ENCODE measurements around the gene RABGAP1L.

Gene RABGAP1L

DNA sequence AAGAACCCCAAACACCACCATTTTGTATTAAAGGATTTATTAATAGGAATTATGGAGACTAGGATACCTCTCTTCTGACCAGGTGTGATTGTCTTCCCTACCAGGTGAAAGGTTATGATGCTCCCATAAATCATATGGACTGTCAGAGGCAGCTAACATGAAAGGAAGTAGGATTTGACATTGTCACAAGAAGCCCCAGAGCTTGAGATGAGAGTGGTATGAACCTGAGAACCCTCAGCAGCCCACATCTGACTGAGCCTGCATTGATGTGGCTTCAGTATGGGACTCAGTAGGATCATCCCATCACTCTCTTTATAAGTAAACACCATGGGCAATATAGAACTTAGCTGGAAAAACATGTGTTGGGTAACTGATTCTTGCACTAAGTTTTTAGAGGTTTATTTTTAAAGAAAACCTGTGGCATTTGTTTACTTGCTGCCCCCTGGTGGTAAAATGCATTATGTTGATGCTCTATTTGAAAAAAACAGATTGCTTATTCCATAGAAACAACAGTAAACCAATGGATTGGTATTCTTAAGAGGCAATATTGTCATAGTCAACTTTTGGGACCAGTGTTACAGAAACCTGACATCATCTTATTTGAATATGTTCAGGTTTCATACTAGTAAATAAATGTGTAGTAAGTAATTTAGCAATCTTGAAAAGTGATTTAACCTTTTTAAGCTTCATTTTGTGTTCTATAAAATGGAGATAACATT is 823.8 kb downstream of the RABGAP1L start:
- peak; percentile 80 for DNase-seq

DNA sequence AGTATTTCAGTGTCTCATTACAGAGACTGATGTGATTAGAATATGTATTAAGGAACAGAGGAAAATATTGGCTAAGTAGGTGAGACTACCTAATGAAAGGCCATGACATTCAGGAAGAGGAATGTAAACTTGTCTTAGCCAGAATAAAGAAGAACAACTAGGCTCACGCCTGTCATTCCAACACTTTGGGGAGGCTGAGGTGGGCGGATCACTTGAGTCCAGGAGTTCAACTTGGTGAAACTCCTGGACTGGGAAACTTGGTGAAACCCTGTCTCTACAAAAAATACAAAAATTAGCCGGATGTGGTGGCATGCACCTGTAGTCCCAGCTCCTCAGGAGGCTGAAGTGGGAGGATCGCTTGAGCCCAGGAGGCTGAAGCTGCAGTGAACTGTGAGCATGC is 825.6 kb downstream of the RABGAP1L start:
- DNase-seq, result no peak

DNA sequence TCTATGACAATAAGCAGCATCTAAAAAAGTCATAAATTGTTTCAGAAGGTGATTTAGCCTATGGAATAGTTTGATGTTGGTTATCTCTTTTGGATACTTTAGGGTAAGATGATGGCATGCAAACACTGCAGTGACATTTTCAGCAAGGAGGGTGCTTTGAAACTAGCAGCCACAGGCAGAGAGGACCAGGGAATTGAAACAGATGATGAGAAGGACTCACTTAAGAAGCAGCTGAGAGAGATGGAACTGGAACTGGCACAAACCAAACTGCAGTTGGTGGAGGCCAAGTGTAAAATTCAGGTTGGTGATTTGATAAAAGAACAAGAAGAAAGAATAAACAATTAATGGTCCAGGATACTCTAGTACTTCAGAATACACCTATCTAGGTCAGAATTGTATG is 829.2 kb downstream of the RABGAP1L start:
- DNase-seq, result no peak

DNA sequence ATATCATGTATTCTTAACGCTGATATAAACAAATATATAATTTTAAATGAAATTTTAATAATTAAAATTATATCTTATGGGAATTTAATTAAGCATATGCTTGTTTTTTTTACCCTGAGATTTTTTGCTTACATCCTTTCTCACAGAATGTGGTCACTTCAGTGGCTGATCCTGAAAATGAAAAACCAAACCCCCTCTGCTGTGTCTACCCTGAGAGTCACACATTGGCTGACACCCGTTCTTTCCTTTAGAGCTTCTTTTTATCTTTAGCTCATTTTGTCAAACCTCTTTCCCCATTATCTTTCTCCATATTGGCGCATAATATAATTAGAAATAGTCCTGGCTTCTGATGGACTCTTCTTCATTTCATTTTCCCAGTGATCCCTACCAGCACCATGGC is 829.7 kb downstream of the RABGAP1L start:
- DNase-seq, result no peak

DNA sequence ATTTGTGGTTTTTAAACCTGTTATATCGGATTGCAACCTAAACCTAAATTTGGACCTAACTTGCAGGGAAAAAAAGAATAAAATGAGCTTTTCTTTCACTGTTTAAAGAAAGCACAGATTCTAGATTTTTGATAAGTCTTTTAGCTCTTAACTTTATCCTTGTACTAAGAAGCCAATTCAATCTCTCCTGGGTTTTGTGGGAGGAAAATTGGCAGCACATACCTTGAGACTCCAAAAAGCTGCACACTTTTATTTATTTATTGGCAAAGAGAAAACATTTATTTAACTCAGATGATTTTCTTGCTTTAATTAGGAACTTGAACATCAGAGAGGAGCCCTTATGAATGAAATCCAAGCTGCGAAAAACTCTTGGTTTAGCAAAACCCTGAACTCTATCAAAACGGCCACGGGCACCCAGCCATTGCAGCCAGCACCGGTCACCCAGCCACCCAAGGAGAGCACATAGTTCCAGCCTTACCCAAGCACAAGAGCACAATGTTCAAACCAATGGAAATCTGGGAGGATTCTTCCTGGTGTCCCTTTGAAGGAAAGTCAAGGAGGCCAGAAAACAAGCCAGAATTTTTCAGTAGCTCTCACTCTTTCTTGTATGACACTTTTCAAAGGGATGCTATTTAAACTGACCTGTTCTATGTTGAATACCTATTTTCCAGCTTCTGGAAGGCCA is 830.4 kb downstream of the RABGAP1L start:
- DNase-seq, result no peak

DNA sequence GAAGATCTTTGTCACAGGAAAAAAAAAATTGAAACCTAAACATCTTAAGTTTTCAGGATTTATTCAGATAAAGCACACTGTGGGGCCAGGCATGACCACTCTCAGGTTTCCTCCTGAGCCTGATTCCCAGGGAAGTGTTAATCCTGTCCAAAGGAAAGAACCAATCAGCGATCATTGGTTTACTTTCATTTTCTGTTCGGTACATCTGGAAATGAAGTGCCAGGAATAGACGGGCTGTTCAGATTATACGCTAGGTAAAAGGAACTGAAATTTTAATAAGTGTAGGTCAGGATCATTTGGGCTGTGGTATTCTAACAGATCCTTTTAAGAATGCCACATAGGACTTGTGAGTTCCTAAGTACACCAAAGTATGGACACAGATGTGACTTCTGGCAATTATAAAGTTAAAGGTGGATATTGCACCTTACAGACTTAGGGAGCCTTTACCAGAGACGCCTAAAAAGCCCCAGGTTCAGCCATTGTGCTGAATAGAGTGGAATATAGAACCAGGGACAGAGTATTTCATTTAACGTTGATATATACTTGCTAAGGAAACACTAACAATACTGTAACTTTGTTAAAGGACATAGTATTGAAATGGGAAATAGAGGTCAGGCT is 831.2 kb downstream of the RABGAP1L start:
- DNase-seq, result peak; percentile 65

DNA sequence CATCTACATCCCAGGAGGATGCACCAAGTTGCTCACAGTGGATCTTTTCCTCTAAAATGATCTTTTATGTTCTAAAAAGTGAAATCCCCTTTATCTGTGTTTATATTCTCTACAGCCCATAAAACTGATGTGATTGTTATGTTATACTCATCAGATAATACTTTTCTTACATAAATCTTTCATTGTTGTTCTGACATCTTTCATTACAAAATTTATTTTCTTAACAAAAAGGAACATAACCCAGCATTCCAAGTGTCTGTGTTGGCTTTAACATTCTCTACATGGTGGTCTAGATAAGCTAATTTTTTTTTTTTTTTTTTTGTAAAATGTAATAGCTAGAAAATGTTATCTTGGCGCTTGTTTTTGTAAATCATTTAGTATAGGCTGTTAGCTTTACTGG is 832.2 kb downstream of the RABGAP1L start:
- DNase-seq, result no peak

DNA sequence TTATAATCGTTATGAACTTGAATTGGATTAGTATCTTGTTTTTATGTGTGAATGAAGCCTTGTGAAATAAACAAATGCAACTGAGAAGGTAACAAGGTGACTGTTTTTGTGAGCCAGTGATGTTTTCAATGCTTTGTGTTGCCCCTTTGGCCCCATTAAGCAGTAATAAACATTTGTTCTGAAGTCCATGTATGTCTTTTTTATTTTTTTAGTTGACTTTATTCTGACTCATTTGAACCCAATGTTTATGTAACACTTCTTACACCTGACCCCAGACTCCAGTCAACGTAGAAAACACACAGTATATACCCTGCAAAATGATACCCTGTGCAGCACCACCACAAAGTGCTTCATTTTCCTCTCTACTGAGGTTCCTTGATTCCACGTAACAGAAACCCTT is 835.8 kb downstream of the RABGAP1L start:
- no peak for DNase-seq

DNA sequence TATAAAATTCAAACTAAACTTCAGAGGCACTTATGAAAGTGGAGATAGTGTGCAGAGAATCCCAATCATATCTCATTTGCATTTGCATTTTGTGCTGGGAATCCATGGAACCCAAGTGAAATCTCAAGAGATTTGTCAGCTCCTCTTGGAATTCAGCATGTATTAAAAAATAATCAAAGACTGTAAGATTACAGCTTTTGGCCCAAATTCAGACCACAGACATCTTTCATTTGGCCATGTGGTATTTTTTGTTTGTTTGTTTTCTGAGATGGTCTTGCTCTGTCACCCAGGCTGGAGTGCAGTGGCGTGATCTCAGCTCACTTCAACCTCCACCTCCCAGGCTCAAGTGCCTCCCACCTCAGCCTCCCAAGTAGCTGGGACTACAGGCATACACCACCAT is 836.6 kb downstream of the RABGAP1L start:
- DNase-seq, result no peak

DNA sequence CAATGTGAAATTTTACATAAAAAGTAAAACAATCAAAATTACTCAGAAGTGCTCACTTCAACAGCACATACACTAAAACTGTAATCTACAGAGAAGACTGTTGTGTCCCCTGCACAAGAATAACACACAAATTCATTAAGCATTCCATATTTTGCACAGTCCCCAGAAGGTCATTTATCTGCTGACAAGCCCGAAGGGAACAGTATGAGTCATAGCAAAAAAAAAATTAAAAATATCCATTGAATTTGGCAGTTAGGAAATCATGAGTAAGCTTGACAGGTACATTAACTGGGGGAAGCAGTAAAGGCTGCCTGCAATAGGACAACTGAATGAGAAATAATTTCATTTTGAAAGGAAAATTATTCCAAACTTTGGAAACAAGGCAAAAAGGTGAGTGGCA is 837.2 kb downstream of the RABGAP1L start:
- DNase-seq, result no peak

DNA sequence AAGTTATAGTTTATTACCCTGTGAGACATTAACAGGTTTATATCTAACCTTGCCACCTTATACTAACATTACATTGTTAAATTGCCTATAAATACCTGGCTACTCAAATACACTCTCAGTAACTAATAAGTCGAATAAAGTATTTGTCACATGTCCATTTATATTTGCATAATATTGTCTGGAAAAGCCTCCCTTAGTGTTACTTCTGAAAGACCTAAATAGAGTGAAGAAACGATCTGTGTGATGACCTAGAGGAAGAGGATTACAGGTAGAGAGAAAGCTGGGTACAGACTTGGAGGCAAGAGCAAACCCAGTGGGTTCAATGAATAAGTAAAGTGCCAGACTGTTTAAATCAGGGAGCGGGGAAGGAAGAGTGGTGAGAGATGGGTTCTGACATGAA is 837.7 kb downstream of the RABGAP1L start:
- no peak for DNase-seq

DNA sequence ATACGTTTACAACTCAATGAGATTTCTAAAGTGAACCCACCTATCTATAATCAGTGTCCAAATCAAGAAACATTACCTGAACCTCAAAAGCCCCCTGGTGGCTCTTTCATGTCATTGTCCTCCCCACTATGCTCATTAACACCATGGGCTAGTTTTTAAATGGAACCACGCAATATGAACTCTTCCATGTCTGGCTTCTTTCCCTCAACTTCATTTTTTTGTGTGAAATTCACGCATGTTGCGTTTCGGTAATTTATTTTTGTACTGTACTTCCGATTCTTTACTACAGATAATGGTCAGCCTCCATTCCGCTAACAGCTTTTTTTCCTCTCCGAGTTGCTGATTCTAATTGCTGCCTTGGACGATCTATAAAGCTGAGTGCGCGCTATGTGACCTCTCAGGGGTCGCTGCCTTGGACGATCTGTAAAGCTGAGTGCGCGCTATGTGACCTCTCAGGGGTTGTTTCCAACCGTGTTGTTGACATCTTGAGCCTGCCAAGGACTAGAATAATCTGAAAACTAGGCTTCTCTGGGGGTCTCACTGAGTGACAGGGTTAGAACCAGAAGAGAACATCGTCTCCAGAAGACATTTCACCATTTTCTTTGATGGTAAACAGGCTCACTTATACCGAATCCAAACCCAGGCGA is 839.4 kb downstream of the RABGAP1L start:
- DNase-seq, result peak; percentile 86

DNA sequence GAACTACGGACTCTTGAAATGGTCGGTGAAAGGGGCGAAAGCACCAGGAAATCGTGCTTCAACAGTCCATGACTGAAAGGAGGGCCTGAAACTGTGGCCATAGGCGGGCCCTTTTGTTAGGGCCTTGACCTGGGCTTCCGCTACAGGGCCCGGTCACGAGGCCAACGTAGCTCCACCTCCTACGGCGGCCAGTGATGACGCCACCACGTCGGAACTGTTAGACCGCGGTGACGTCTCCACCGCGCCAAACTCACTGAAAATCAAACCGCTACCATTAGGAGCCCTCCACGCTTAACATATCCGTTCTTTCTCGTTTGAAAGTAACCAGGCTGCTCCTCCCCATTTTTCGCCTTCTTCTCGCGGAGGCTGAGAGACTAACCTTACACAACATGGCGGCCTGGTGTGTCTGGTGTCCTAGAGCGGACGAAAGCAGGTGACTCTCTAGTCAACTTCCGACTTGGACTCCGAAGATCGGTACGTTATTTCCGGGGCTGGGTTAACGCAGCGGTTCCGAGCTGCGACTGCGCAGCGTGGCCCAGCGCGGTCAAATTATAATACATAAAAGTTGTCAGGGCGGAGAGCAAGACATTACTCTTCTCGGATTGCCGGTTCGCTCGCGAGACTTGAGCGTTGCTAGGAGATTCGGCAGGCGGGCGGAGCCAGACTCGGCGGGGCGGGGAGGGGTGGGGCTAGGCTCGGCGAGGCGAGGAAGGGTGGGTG is 840.1 kb downstream of the RABGAP1L start:
- peak; percentile 99 for DNase-seq

DNA sequence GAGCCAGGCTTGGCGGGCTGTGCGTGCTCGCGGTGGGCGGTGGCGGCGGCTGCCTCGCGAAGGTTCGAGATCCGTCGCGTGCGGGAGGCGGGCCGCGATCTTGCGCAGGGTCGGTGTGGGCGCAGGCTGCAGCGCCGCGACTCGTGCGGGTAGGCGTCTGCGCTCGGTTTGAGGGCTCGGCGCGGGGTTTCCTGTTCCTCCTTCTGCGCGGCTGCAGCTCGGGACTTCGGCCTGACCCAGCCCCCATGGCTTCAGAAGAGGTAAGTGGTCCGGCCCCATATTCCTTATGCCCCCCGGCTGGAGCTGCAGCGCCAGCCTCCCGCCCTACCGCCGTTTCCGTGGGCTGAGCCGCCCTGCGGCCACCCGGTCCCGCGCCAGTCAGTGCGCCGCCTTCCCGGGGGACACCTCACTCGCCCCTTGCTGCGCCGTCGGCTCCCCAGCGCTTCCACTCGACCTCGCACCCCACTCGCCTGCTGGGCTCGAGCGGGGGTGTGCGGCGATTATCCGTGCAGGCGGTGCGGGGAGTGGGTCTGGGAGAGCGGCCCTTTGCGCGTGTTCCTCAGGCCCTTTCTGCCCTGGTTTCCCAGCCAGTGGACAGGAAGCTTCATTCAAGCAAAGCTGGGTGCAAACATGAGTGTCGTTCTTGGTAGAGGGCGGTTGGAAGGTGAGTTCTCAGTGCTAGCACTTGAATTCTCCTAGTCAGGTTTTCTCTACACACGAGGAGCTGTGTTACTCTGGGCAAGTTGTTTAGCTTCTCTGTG is 840.8 kb downstream of the RABGAP1L start, which contains the start of gene CACYBP:
Gene CACYBP, plus strand, starts transcription at position 12 of the 761 bp plus-strand sequence. Its CDS starts 234 bp downstream, at position 246.
- DNase-seq, result peak; percentile 38

DNA sequence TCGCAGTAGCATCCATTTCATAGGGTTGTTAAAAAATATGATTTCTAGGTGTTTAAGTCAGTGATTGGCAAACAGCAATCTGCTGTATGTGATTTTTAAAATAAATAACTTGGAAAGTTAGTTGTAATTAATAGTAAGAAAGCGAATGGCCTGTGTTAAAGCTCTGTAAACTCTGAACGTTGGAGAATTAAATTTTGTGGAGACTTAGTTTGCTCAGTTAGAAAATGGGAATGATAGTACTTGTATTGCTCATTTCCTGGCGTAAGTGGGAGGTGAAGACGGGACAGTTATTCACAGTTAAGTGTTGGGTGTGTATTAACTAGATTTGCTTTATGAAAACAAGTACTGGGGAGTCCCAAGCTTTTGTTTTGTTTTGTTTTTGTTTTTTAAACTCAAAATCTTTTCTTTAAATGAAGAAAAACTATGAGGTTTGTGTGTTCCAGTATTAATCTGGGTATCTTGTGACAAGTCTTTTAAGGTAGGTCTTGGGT is 841.4 kb downstream of the RABGAP1L start:
- DNase-seq, result peak; percentile 31

DNA sequence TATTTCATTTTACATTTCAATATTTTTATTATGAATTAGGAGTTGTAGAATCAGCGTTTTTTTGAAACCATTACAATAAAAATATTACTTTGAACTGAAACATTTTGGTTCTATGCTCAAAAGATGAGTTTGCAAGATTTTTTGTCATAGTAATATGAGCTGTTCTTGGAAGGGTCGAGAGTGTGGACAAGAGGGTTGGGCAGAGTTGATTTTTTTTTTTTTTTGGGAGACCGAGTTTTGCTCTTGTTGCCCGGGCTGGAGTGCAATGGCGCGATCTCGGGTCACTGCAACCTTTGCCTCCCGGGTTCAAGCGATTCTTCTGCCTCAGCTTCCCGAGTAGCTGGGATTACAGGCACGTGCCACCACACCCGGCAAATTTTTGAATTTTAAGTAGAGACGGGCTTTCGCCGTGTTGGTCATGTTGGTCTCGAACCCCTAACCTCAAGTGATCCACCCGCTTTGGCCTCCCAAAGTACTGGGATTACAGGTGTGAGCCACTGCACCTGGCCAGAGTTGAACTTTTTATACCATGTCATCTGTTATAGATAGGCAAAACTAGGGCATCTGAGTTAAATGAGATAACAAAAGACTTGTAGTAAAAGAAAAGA is 843.7 kb downstream of the RABGAP1L start:
- no peak for DNase-seq

DNA sequence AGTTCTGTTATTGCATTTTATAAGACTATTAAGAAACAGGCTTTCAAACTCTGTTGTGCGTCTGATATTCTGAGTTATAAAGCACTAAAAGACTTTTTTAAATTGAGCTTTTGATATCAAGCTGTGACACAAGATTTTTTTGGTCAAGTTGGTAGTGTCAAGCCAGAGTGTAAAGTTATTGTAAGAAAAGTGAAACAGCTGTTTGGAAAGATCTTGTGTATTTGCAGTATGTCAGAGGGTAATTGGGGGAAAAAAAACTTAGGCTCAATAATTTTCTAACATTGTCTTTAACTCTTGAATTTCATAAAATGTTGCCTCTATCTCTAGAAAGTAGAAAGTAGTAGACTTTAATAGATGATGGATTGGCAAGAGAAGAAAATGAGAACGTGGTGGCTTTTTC is 844.2 kb downstream of the RABGAP1L start:
- no peak for DNase-seq

DNA sequence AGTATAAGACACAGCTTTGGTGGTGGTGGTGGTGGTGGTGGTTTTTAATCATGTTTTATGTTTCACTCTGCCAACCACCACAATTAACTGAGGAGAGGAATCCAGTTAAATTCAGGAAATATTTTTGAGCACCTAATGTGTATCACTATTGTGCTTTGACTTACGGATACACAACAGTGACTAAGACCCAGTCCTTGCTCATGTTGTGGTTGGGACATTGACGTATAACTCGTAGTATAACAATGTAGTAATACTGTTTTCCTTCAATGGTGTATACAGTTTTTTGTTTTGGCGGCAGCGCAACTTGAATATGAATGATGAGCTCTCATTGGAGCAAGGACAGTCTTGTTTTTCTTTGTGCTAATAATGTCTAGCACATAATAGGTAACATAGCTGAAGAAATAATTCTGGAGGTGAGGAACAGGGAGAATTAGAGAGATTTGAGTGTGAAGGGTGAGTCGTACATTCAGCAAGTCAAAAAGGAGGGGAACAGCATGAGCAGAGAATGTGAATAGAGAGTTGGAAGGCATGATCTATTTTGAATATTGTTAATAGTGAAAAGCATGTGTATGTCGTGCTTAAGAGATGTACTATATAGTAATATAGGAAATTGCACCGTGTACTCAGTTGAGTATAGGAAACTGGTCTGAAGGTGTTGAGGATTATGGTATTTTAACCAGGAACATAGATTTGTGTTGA is 845.9 kb downstream of the RABGAP1L start:
- DNase-seq, result no peak

DNA sequence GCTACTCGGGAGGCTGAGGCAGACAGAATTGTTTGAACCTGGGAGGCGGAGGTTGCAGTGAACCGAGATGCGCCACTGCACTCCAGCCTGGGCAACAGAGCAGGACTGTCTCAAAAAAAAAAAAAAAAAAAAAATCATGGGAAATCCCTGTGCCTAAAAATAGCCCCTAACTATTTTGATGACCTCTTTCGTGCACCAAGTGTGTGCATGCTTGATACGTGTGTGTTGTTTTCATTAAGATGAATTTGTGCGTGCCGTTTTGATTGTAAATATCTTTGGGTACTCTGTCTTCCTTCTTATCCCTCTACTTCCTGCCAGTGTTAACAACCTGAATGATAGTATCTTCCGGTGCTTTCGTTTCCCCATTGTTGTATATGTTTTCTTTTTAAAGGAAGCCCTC is 850.2 kb downstream of the RABGAP1L start:
- DNase-seq, result no peak

DNA sequence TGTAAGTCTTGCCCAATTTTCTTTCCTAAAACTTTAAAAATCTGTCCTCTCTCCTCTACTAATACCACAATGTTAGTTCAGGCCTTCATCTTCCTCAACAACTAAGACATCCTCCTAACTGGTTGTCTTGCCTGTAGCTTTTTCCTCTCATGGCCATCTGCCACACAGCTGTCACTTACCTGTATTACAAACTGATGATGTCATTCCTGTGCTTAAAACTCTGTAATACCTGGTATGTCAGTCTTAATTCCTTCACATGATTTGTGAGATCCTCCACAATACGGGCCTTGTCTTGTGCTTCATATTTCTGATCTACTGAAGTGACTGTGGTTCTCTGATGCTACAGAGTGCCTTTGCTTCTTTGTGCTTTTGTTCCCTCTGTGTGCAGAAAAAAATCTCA is 854.1 kb downstream of the RABGAP1L start:
- DNase-seq, result no peak

DNA sequence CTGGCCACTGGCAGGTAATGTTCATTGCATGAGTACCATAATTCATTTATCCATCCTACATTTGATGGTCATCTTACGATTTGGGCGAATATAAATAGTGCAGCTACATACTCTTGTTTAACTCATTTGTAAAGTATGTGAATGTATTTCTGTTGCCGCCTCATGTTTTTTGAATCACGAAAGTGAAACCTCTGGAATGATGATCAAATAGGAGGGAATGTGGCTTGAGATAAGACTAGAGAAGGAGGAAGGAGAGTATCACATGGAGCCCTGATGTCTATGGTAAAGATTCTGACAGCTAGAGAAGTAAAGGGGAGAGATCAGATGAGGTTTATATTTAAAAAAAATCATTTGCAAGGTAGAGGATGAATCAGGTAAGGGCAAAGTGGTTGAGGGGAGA is 855.9 kb downstream of the RABGAP1L start:
- DNase-seq, result no peak

All from CD4-positive, alpha-beta T cell treated with Interleukin-17A for 1 hour (primary cell).